GM12865 (cell line): ENCODE results near the gene ZNF674.
"Not testable (repeated sequence)": the region's sequence is repeated elsewhere in the genome, so short reads cannot be mapped to it uniquely, and the experiment has no call there.

Experiments
- DNase-seq: peaks from one replicate; pipeline ENCODE4 v3.0.0; 2010; ENCODE audit warnings: low read depth
- H3K4me3 ChIP-seq: 2 replicates; pipeline ENCODE4 v1.5.1; 2011; ENCODE audit warnings: mild to moderate bottlenecking, low read depth, low read length, control low read depth
- CTCF ChIP-seq: IDR thresholded peaks from 2 replicates; pipeline ENCODE4 v1.5.1; 2011; ENCODE audit warnings: low read length, control low read depth, low read depth, inconsistent platforms; ENCODE audit not compliant: insufficient read depth; ENCODE audit errors: missing control alignments

Gene ZNF674

GRCh38 chrX:46551494-46552128, 6.4 kb upstream of the ZNF674 start:
- DNase-seq = no peak
- no peak for TF ChIP-seq CTCF
- H3K4me3 ChIP-seq = no peak overlapping the region

- no peak for TF ChIP-seq CTCF
- no peak for DNase-seq
- no peak overlapping the region for H3K4me3 ChIP-seq
These were observed 4.7 kb upstream of the ZNF674 start for GRCh38 chrX:46549914-46550313.

- no peak for DNase-seq
- H3K4me3 ChIP-seq = no peak overlapping the region
- no peak for TF ChIP-seq CTCF
These were observed 2.6 kb upstream of the ZNF674 start for GRCh38 chrX:46547857-46548256.

GRCh38 chrX:46544527-46544926, 694 bp downstream of the ZNF674 start:
- peak overlapping the region; percentile 92 for H3K4me3 ChIP-seq
- DNase-seq = not testable (repeated sequence)

GRCh38 chrX:46543441-46543840, 1.8 kb downstream of the ZNF674 start:
- no peak for TF ChIP-seq CTCF
- no peak for DNase-seq
- no peak overlapping the region for H3K4me3 ChIP-seq

- DNase-seq = no peak
- no peak for TF ChIP-seq CTCF
- no peak overlapping the region for H3K4me3 ChIP-seq
These were observed 13.8 kb downstream of the ZNF674 start for GRCh38 chrX:46531442-46531841.

- DNase-seq, H3K4me3 ChIP-seq: not testable (repeated sequence)
These were observed 14.8 kb downstream of the ZNF674 start for GRCh38 chrX:46530404-46530908.

GRCh38 chrX:46529740-46530403, 15.3 kb downstream of the ZNF674 start:
- H3K4me3 ChIP-seq, DNase-seq: not testable (repeated sequence)

GRCh38 chrX:46528640-46529039, 16.6 kb downstream of the ZNF674 start:
- H3K4me3 ChIP-seq, DNase-seq: not testable (repeated sequence)
